GM18498 (cell line): Measurements from ENCODE around the gene CHST8.
"Not testable (repeated sequence)": the region's sequence is repeated elsewhere in the genome, so short reads cannot be mapped to it uniquely, and the experiment has no call there.

ENCODE experiments used
- ATAC-seq: cut with Tn5 transposase; IDR thresholded peaks from one replicate; pipeline ENCODE4 v1.9.1; 2021; ENCODE audit warnings: mild to moderate bottlenecking, moderate library complexity; ENCODE audit not compliant: unreplicated experiment

Gene CHST8

GRCh38 chr19:33621811-33622504 is at the start of gene CHST8:
TSS of gene CHST8 (plus strand) at chr19:33621953. CDS start at chr19:33689262, 67,309 bp downstream.
- no peak for ATAC-seq

GRCh38 chr19:33572929-33573328 is 48.8 kb upstream of the CHST8 start:
- ATAC-seq = no peak

- ATAC-seq = no peak
These were observed 46.9 kb upstream of the CHST8 start for GRCh38 chr19:33574824-33575223.

DNA sequence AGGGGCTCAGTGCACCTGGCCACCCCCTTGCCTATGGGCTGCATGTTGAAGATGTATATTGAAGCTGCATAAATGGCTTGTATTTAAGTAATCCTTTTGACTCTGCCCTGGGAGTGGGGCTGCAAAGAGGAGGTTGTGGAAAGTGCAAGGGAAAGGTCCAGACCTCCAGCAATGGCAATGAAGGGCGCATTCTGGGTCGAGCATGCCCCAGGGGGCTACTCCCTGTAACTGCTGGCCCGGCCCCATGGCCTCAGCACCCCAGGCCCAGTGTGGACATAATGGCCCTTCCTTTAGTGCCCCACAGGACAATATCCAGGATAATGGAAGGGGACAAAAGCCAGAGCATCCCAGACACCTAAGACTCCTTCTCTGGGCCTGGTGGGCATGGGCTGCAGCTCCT is 43.1 kb upstream of the CHST8 start:
- ATAC-seq = no peak

GRCh38 chr19:33580026-33580644 is 41.6 kb upstream of the CHST8 start:
- no peak for ATAC-seq

- no peak for ATAC-seq
These were observed 41.1 kb upstream of the CHST8 start for GRCh38 chr19:33580645-33581037.

- ATAC-seq = no peak
These were observed 38.8 kb upstream of the CHST8 start for GRCh38 chr19:33582914-33583313.

- no peak for ATAC-seq
These were observed 34.6 kb upstream of the CHST8 start for GRCh38 chr19:33587150-33587549.

DNA sequence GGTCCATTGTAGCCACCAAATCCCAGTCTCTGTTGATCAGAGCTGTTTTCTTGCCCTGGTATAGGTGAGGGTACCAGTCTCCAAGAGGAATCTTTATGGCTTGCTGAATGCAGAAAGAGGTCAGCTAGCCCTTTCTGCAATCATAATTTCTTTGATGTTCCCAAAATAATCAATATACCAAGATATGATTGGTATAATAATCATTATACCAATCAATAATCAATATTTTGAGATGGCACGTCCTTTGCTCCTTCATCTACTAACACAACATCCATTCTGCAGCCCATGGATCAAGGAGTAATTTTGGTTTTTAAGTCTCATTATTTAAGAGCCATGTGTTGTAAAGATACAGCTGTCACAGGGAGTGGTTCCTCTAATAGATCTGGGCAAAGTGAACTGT is 31.5 kb upstream of the CHST8 start:
- ATAC-seq = no peak

DNA sequence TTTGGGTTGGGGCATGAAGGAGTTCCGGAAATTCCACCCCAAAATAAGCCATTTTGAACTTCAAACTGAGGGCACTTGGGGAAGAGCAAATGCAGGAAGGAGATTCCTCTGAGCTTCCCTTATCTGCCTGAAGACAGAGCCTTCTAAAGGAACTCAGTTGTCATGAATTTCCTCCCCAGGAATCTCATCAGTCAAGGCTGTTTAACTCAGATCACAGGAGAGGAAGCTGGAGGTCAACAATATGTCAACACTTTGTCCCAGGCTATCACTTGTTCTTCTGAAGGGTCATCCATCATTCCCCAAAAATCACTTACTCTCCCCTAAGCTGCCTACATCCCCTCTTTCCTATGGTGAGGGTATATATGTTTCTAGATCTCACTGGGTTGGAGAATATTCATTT is 26.0 kb upstream of the CHST8 start:
- ATAC-seq = no peak

DNA sequence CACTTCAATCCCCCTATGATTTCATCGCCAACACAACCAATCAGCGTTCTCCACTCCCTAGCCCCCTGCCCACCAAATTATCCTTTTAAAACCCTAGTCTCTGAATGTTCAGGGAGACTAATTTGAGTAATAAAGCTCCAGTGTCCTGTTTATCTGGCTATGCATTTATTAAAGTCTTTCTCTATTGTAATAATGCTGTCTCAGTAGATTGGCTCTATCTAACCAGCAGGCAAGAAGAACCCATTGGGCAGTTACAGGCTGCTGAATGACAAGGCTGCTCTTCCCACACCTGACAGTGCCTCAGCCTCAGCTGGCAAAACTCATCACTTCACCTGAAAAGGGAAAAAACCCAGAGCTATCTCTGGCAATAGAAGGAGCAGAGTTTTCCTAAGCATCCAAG is 20.2 kb upstream of the CHST8 start:
- ATAC-seq = no peak

DNA sequence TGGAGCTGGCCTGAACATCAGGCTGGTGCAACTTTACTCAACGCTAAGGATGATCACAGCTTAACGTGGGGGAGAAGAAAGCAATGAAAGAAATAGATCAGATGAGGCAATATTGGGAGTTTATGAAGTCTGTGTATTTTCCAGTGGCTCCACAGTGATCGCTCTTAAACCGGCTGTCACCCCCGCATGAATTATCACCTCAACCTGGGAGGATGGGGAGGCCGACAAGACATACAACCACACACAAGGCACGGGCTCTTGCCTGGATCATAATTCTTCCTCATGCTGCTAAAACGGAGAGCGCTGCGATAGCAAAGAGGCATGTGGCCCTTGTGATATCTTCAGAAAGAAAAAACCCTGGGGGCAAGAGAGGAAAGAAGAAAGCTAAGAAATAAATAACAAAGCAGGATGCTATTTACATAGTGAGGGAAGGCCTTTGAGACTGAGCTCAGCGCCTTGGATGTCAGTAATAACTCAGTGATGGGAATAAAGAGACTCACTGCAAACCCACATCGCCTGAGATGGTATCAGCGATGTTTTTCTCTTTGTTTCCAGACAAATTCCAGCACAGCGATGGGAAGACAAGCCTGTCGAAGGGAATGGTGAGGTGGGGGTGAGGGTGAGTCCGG is 19.1 kb upstream of the CHST8 start:
- ATAC-seq = no peak

DNA sequence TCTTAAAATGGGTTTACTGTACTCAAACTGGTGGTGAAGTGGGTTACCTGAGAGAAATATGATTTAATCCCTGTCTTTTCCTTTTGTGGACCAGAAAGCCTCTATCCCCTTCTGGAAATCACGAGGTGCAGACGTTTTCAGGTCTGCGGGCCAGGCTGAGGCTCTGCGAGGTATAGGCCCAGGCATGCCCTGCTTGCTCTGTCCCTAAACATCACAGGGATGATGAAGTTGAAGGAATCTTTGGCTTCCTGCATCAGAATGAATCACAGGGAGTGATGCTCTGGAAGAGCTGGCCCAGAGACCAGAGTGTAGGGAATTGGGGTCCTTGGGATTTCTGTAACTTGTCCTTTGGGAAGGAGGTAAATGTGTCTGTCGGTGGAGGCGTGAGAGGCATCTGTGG is 18.4 kb upstream of the CHST8 start:
- ATAC-seq = no peak

DNA sequence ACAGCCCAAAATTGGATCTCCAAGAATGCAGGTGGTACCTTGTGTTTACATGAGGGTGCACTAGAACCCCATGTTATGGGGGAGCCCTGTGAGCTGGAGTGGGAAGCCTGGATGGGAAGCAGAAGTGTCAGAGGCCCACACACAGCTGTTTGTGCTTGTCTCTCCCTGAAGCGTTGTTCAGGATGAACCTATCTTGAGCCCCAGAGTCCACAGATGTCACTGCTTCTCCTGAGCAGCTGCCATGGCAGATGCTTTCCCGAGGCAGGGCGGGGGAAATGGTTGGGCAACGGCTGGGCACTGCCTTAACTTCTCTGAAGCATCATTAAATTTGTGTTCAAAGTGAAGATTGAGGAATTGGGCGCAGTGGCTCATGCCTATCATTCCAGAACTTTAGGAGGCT is 17.1 kb upstream of the CHST8 start:
- no peak for ATAC-seq

DNA sequence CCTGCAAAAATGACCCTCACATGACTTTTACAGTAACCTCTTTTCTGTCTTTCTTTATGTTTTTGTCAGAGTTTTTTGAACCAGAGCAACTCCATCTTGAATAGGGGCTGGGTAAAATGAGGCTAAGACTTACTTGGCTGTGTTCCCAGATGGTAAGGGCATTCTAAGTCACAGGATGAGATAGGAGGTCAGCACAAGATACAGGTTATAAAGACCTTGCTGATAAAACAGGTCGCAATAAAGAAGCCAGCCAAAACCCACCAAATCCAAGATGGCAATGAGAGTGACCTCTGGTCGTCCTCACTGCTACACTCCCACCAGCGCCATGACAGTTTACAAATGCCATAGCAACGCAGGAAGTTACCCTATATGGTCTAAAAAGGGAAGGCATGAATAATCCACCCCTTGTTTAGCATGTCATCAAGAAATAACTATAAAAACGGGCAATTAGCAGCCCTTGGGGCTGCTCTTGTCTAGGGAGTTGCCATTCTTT is 15.9 kb upstream of the CHST8 start:
- not testable (repeated sequence) for ATAC-seq

DNA sequence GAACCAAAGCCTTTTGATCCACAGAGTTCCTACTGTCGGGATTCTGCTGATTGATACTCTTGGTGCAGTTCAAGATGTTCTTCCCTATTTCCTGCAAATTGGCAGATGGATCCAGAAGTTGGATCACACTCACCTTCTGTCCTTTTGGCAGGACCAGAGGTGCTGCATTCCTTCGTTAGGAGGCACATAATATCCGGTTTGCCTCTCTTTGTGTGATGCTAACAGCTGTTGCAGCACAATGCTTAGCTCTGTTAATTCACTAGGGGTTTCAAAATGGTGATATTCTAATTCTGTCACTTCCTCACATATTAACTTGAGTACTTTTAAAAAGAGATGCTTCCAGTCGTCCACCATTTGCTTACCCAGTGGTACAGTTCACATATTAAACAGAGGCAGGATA is 15.2 kb upstream of the CHST8 start:
- ATAC-seq = no peak

- ATAC-seq = no peak
These were observed 12.4 kb upstream of the CHST8 start for GRCh38 chr19:33609353-33609752.

GRCh38 chr19:33610588-33610987 is 11.2 kb upstream of the CHST8 start:
- no peak for ATAC-seq

- no peak for ATAC-seq
These were observed 8.7 kb upstream of the CHST8 start for GRCh38 chr19:33612928-33613619.

DNA sequence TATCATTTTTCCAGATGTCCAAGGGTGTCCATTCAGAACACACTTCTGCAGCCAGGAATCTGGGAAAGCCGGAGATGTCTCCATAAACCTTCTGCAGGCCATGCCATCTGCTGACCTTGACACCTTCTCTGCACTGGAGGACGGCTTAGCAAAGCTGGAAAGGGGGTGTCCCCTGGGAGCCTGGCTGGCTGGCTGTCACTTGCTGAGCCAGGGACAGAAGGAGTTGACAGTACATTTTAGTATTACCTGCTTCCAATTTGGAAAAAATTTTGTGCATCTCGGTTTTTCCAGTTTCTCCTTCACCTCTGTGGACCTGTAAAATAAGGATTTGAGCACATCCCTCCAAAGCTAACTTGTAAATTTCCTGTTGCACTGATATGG is 8.1 kb upstream of the CHST8 start:
- ATAC-seq = no peak

- ATAC-seq = no peak
These were observed 5.4 kb upstream of the CHST8 start for GRCh38 chr19:33616346-33616745.

DNA sequence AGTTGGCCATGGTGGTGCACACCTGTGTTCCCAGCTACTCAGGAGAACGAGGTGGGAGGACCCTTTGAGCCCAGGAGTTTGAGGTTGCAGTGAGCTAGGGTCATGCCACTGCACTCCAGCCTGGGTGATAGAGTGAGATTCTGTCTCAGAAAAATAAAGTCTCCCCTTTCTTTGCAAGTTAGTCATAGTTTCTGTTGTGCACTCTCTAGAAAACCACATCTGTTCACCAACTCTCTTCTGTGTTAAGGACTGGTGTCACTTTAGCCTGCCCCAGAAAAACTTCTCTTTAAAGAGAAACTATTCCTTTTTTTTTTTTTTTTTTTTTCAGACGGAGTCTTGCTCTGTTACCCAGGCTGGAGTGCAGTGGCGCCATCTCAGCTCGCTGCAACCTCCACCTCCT is 4.9 kb upstream of the CHST8 start:
- ATAC-seq = no peak
